ENCODE measurements around the gene JMJD8.

The JMJD8 gene

DNA sequence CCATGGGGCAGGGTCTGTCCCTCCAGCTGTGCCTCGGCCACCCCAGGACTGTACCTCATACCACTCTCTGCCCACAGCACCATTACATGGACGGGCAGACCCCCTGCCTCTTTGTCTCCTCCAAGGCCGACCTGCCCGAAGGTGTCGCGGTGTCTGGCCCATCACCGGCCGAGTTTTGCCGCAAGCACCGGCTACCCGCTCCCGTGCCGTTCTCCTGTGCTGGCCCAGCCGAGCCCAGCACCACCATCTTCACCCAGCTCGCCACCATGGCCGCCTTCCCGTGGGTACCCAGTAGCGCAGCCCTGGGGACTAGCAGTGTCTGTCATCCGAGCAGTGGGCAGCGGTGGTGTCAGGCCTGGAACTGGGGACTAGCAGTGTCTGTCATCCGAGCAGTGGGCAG lies 11.3 kb downstream of the JMJD8 start:
- no peak overlapping the region for H3K4me3 ChIP-seq (ENCODE audit: low read depth, low read length)
- H3K4me1 ChIP-seq, result 0 out of 2 replicates have a peak, but pooled peaks cover 4% of the 10 kb centered on the region
- TF ChIP-seq, protein P1, sequence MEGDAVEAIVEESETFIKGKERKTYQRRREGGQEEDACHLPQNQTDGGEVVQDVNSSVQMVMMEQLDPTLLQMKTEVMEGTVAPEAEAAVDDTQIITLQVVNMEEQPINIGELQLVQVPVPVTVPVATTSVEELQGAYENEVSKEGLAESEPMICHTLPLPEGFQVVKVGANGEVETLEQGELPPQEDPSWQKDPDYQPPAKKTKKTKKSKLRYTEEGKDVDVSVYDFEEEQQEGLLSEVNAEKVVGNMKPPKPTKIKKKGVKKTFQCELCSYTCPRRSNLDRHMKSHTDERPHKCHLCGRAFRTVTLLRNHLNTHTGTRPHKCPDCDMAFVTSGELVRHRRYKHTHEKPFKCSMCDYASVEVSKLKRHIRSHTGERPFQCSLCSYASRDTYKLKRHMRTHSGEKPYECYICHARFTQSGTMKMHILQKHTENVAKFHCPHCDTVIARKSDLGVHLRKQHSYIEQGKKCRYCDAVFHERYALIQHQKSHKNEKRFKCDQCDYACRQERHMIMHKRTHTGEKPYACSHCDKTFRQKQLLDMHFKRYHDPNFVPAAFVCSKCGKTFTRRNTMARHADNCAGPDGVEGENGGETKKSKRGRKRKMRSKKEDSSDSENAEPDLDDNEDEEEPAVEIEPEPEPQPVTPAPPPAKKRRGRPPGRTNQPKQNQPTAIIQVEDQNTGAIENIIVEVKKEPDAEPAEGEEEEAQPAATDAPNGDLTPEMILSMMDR (IDR thresholded peaks at IDR 0.05; ENCODE audit: low read depth, low read length), result no peak
- peaks cover 54% of the 10 kb centered on the region for H3K36me3 ChIP-seq
- DNase-seq, result no peak
- H3K9me3 ChIP-seq, result no peaks in the 10 kb centered on the region
- H3K27me3 ChIP-seq, result no peaks in the 10 kb centered on the region

DNA sequence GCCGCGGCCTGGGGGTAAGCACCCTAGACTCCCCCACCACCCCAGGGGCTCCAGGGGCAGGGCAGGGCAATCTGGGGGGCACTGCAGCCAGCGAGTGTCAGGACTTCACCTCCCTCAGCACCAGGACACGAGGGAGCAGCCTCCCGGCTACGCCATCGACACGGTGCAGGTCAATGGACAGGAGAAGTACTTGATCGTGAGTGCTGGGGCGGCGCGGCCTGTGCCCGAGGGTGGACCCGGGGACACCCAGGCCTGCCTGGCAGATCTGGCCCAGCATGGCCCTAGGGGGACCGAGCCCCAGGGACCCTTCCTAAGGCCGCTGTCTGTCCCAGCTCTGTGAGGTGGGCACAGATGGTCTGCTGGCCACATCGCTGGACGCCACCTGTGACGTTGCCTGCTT lies 11.8 kb downstream of the JMJD8 start:
- TF ChIP-seq, protein P1 (IDR thresholded peaks at IDR 0.05; ENCODE audit: low read depth, low read length), result no peak
- H3K4me1 ChIP-seq, result 0 out of 2 replicates have a peak, but pooled peaks cover 4% of the 10 kb centered on the region
- peaks cover 54% of the 10 kb centered on the region for H3K36me3 ChIP-seq
- no peaks in the 10 kb centered on the region for H3K27me3 ChIP-seq
- DNase-seq, result no peak
- no peaks in the 10 kb centered on the region for H3K9me3 ChIP-seq
- no peak overlapping the region for H3K4me3 ChIP-seq (ENCODE audit: low read depth, low read length)

DNA sequence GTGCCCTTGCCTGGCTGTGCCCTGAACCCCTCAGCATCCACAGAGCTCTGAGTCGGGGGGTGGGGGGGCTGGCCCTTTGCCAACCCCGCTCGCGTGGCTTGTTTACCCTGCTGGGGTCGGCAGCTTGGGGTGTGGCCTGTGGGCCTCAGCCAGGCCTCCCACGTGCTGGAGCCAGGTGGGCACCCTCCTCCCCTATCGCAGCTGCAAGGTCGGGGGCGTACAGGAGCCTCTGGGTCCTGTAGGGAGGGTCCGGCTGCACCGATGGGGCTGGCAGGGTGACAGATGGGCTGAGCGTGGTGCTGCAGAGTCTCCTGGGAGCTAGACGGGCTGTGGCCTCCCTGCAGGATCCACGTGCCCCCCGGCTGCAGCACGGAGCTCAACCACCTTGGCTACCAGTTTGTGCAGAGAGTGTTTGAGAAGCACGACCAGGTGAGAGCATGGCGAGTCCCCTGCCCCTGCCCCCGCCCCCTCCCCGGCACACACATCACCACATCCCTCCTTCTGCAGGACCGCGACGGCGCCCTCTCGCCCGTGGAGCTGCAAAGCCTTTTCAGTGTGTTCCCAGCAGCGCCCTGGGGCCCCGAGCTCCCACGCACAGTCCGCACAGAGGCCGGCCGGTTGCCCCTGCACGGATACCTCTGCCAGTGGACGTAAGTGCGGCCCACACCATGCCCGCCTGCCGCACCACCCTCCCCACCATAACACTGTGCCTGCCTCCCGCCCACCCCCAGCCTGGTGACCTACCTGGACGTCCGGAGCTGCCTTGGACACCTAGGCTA lies 12.6 kb downstream of the JMJD8 start:
- Histone ChIP-seq H3K27me3 (no peaks in the 10 kb centered on the region), H3K4me3 (ENCODE audit: low read depth, low read length) (no peak overlapping the region), H3K4me1 (0 out of 2 replicates have a peak, but pooled peaks cover 4% of the 10 kb centered on the region), H3K9me3 (no peaks in the 10 kb centered on the region), H3K36me3 (peaks cover 54% of the 10 kb centered on the region)
- TF ChIP-seq, protein P1 (IDR thresholded peaks at IDR 0.05; ENCODE audit: low read depth, low read length), result no peak
- no peak for DNase-seq

DNA sequence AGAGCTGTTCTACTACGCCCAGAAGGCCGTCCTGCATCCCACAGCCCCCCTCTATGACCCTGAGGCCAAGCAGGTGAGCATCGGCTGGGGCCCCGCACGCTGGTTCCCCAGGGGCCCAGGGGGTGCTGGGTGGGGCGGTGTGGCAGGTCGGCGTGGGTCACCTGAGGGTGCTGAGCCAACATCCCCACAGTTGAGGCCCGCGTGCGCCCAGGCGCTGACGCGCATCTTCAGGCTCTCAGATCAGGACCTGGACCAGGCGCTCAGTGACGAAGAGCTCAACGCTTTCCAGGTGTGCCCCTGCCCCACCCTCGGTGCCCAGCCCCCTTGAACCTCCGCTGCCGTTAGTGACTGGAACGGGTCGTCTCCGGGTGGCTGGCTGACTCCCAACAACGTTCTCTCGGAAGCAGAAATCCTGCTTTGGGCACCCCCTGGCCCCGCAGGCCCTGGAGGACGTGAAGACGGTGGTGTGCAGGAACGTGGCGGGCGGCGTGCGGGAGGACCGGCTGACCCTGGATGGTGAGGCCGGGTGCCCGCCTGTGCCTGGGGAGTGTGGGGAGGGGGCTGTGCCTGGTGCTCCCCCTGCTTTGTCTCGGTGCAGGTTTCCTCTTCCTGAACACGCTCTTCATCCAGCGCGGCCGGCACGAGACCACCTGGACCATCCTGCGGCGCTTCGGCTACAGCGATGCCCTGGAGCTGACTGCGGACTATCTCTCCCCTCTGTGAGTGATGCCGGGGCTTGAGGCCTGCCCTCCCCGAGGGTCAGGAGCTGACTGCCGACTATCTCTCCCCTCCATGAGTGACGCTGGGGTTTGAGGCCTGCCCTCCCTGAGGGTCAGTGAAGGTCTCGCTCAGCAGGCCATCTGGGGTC lies 13.4 kb downstream of the JMJD8 start:
- H3K4me3 ChIP-seq (ENCODE audit: low read depth, low read length), result no peak overlapping the region
- H3K9me3 ChIP-seq, result no peaks in the 10 kb centered on the region
- TF ChIP-seq, protein P1 (IDR thresholded peaks at IDR 0.05; ENCODE audit: low read depth, low read length), result no peak
- H3K27me3 ChIP-seq, result no peaks in the 10 kb centered on the region
- no peak for DNase-seq
- 0 out of 2 replicates have a peak, but pooled peaks cover 4% of the 10 kb centered on the region for H3K4me1 ChIP-seq
- H3K36me3 ChIP-seq, result peaks cover 54% of the 10 kb centered on the region

DNA sequence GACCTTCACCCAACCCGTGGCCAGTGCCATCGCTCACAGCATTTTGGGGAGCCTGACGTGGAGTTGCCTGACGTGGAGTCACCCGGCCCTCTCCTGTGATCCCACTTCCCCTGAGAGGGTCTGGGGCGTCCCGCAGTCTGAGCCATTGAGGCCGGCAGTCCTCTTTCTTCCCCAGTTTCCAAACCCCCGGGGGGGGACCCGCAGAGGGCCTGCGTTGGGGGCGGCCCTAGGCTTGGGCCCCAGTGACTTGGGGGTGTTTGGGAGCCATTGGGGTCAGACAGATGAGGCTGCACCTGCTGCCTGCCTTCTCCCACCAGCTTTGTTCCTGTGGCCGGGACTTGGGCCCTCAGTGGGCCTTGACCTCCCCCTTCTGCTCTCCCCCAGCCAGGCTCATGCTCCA lies 14.5 kb downstream of the JMJD8 start:
- peaks cover 54% of the 10 kb centered on the region for H3K36me3 ChIP-seq
- TF ChIP-seq, protein P1 (IDR thresholded peaks at IDR 0.05; ENCODE audit: low read depth, low read length), result no peak
- no peak overlapping the region for H3K4me3 ChIP-seq (ENCODE audit: low read depth, low read length)

More for the DNA sequence above, 14.5 kb downstream of the JMJD8 start:
- Histone ChIP-seq H3K4me1 (no peaks in the 10 kb centered on the region), H3K9me3 (no peaks in the 10 kb centered on the region), H3K27me3 (no peaks in the 10 kb centered on the region)
- no peak for DNase-seq
